ENCODE data around the gene ALDH16A1.

The ALDH16A1 gene

DNA sequence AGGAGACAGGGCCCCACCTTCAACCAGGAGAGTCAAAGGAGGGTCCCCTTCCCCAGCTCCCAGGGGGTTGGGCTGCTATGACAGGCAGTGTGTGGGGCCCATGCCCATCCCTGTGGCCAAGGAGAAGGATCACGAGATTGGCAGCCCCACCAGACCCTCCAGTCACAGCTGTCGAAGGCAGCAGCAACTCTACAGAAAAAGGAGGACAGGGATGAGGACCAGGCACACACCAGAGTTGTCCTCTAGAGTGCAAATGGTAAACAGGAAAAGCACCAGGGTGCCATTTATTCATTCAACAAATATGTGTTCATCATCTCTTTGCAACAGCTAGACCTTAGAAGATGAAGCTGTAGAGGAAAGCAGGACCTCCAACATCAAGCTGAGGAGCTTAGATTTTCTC lies 33.9 kb upstream of the ALDH16A1 start:
- no peak overlapping the region for H3K4me3 ChIP-seq (ENCODE audit: low read depth, low read length)
- TF ChIP-seq, protein P1, sequence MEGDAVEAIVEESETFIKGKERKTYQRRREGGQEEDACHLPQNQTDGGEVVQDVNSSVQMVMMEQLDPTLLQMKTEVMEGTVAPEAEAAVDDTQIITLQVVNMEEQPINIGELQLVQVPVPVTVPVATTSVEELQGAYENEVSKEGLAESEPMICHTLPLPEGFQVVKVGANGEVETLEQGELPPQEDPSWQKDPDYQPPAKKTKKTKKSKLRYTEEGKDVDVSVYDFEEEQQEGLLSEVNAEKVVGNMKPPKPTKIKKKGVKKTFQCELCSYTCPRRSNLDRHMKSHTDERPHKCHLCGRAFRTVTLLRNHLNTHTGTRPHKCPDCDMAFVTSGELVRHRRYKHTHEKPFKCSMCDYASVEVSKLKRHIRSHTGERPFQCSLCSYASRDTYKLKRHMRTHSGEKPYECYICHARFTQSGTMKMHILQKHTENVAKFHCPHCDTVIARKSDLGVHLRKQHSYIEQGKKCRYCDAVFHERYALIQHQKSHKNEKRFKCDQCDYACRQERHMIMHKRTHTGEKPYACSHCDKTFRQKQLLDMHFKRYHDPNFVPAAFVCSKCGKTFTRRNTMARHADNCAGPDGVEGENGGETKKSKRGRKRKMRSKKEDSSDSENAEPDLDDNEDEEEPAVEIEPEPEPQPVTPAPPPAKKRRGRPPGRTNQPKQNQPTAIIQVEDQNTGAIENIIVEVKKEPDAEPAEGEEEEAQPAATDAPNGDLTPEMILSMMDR (IDR thresholded peaks at IDR 0.05; ENCODE audit: borderline replicate concordance, insufficient read depth, low read depth, low read length), result no peak

DNA sequence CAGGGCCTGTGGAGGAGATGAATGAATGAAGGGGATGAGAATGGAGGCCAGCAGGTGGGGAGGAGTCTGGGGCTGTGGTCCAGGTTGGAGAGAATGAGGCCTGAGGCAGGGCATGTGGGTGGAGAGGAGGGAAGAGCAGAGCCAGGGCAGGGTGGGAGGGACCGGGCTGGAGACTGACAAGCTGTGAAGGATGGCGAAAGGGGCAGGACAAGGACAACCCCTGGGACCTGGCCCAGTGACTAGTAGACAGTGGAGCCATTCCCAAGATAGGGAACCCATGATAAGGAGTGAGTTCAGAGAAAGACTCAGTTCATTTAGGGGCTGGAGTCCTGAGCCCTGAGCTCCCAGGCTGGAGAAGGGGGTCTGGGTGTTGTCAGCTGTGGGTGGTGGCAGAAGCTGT lies 32.8 kb upstream of the ALDH16A1 start:
- TF ChIP-seq, protein P1 (IDR thresholded peaks at IDR 0.05; ENCODE audit: borderline replicate concordance, insufficient read depth, low read depth, low read length), result no peak
- no peak overlapping the region for H3K4me3 ChIP-seq (ENCODE audit: low read depth, low read length)

DNA sequence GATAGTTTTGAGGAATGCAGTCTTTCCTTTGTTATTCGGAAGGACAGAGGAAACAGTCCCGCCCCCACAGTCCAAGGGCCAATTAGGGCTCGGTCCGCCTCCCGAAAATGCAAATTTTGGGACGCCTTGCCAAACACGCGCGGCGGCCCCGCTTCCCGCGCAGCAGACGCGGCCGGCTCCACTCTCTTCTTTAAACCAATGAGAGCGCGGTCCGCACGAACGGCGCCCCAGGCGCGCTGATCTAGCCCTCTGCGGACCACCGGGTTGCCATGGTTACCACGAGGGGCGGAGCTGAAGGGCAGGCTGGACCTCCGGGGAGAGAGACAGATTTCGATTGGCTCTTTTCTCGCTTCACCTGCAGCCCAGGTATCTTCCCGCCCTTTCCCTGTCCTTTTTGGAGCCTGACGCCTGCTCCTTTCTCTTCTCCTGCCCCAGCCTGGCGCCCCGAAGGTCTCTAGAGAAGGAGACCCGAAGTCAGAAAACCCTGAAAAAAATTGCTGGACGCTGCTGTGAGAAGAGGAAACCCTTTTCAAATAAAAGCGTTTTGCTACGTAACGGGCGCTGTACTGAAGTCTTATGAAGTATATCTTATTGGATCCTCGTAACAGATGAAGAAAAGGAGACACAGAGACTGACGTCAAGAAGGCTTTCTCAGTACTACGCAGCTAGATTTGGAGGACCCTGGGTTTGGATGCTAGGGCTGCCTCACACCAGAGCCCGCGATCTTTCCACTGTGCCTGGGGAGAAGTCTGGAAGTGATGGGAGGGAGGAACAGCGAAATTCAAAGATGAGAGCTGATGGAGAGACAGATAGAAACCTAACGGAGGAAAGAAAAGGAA lies 31.8 kb upstream of the ALDH16A1 start:
- TF ChIP-seq, protein P1 (IDR thresholded peaks at IDR 0.05; ENCODE audit: borderline replicate concordance, insufficient read depth, low read depth, low read length), result no peak
- no peak overlapping the region for H3K4me3 ChIP-seq (ENCODE audit: low read depth, low read length)

DNA sequence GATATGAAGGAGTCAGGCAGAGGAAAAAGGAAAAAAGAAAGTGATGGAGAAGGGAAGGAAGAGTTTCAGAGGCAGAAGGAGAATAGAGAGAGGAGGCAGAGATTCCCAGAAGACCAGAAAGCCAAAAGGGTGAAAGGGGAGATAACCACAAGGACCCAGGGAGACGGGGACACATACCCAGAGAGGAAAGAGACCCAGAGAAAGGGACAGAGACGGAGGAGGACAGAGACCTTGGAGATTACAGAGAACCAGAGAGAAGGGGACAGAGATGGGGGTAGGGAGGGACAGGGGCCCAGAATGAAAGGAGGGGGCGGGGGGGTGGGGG lies 31.2 kb upstream of the ALDH16A1 start:
- TF ChIP-seq, protein P1 (IDR thresholded peaks at IDR 0.05; ENCODE audit: borderline replicate concordance, insufficient read depth, low read depth, low read length), result no peak
- H3K4me3 ChIP-seq (ENCODE audit: low read depth, low read length), result no peak overlapping the region

DNA sequence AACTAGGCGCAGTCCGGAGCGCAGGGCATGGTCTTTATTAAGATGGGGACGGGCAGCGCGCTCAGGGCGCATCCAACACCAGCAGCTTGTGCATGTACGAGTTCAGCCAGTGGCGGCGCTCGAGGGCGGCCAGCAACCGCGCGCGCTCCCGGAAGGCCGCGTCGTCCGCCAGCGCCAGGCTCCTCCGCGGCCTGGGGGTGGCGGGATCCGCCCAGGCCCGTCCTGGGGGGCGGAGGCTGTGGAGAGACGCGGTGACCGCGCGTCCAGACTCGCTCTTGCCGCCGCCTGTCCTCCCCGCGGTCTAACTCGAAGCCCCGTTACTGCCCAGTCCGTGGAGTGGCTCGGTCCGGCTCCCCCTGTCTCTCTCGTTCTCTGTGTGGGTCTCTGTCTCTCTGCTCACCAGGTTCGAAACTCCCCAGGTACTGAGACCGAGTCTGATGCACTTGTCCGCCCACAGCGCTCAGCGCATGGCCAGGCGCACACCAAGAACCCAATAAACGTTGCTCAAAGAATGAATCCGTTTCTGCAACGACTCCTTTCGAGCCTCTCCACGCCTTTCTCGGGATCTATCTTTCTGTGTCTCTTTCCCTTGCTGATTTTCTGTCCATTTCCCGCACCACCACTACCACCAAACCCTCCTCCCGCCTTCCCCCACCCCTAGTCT lies 30.5 kb upstream of the ALDH16A1 start:
- H3K4me3 ChIP-seq (ENCODE audit: low read depth, low read length), result no peak overlapping the region
- TF ChIP-seq, protein P1 (IDR thresholded peaks at IDR 0.05; ENCODE audit: borderline replicate concordance, insufficient read depth, low read depth, low read length), result peak; percentile 66

DNA sequence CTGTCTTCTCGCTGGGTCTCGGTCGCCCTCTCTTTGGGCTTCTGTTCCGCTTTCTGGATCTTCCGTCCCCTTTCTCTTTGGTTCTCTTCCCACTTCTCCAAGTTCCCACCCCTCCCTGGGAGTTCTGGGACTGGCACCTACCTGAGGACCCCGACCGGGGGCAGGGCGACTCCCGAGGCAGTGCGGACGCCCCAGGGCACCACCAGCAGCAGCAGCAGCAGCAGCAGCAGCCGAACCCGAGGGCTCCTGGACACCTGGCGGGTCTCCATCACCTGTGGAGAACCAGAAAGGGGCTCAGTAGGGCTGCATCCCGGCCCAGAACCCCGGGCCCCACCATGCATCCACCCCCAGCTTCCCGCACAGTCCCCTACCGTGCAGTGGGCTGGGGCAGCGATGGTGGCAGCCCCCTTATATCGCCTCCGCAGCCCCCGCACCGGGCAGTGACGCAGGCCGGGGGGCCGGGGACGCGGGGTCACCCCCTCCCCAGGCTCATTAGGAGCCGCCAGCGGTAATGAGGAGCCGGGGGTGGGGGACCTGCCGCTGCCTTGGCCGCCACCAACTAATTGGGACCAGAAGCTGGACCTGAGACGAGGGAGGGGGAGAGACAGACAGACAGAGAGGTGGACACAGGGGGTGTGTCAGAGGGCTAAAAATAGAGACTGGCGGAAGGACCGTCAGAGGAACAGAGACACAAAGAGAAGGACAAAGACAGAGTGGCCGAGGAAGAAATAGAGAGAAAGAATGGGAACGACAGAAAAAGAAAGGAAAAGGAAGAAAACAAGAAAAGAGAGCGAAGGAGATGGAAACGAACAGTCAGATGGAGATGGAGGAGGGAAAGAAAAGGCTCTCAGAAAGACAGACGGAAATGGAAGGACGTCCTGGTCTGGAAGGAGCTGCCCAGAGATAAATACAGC lies 29.7 kb upstream of the ALDH16A1 start, which contains the start of gene PTH2:
TSS of gene PTH2 (minus strand) at position 371 of the 914 bp plus-strand sequence. CDS start at position 269, 102 bp downstream.
- no peak within 1 kb of the TSS for H3K4me3 ChIP-seq (ENCODE audit: low read depth, low read length)
- TF ChIP-seq, protein P1 (IDR thresholded peaks at IDR 0.05; ENCODE audit: borderline replicate concordance, insufficient read depth, low read depth, low read length), result no peak

Data from GM12875 (cell line).